ENCODE data around the gene PPIC.

PPIC gene
- total RNA-seq: 4.3 to 21.7 (median 7.2) reads per million in 17 experiments

GRCh38 chr5:123036391-123037103, at the start of gene PPIC:
PPIC (minus strand) TSS chr5:123036725; CDS start chr5:123036625, 100 bp downstream.
- peak; percentile 55 to 87 (median 64) for DNase-seq

GRCh38 chr5:123085638-123086286, 49.2 kb upstream of the PPIC start:
- DNase-seq: no peak

- no peak for DNase-seq
Measured at GRCh38 chr5:123084730-123085605, 48.4 kb upstream of the PPIC start.

- DNase-seq: no peak
Measured at GRCh38 chr5:123083298-123083697, 46.8 kb upstream of the PPIC start.

- no peak for DNase-seq
Measured at GRCh38 chr5:123080215-123080614, 43.7 kb upstream of the PPIC start.

- no peak for DNase-seq
Measured at GRCh38 chr5:123075521-123076163, 39.1 kb upstream of the PPIC start.

GRCh38 chr5:123068368-123068938, 31.9 kb upstream of the PPIC start:
- no peak for DNase-seq

GRCh38 chr5:123066016-123066415, 29.5 kb upstream of the PPIC start:
- no peak for DNase-seq

- no peak for DNase-seq
Measured at GRCh38 chr5:123059455-123059854, 22.9 kb upstream of the PPIC start.

GRCh38 chr5:123051206-123051605, 14.7 kb upstream of the PPIC start:
- no peak for DNase-seq

- no peak for DNase-seq
Measured at GRCh38 chr5:123047706-123048105, 11.2 kb upstream of the PPIC start.

- no peak for DNase-seq
Measured at GRCh38 chr5:123046222-123046621, 9.7 kb upstream of the PPIC start.

- DNase-seq: no peak
Measured at GRCh38 chr5:123044926-123045617, 8.5 kb upstream of the PPIC start.

- no peak for DNase-seq
Measured at GRCh38 chr5:123039673-123040072, 3.1 kb upstream of the PPIC start.

- no peak for DNase-seq
Measured at GRCh38 chr5:123037104-123037418, 536 bp upstream of the PPIC start.

- peak; percentile 9 to 49 (median 31) for DNase-seq
Measured at GRCh38 chr5:123035918-123036390, 571 bp downstream of the PPIC start.

GRCh38 chr5:123035360-123035917, 1.1 kb downstream of the PPIC start:
- DNase-seq: peak; percentile 9 to 53 (median 26)

GRCh38 chr5:123033157-123033671, 3.3 kb downstream of the PPIC start:
- DNase-seq: no peak

GRCh38 chr5:123028222-123028621, 8.3 kb downstream of the PPIC start:
- no peak for DNase-seq

GRCh38 chr5:123014689-123015088, 21.8 kb downstream of the PPIC start:
- no peak for DNase-seq

GRCh38 chr5:123012321-123012720, 24.2 kb downstream of the PPIC start:
- DNase-seq: peak in 2 of 4 experiments; percentile 10 to 25

All from suppressor macrophage (primary cell).